HepG2 (cell line): ENCODE results near the gene CORO7. TPM values are rescaled to one million over a fixed set of nuclear protein-coding genes. Genes with fewer than 3 reads are reported as not detected.
A peak's percentile ranks its signal among the peaks of the same experiment; 100 is the strongest.

Experiments
- ATF4 ChIP-seq, 2 experiments: fragments of 450-650 bp in 1 of 2; sonication (generic) in 1 of 2; formaldehyde crosslinking; IDR thresholded peaks; 2 replicates each; pipeline versions ENCODE4 v1.5.0 to v1.8.0; 2020 to 2022; ENCODE audit warnings: mild to moderate bottlenecking in 1 of 2, missing genetic modification reagents in 1 of 2
- BCLAF1 ChIP-seq: fragments of 450-650 bp; IDR thresholded peaks from 2 replicates; pipeline ENCODE4 v1.6.1; 2017; ENCODE audit warnings: mild to moderate bottlenecking
- EP300 ChIP-seq, 3 experiments: sonication (generic) in 1 of 3; formaldehyde crosslinking in 1 of 3; IDR thresholded peaks; 2 replicates each; pipeline versions ENCODE4 v1.5.1 to v1.6.1; 2011 to 2020; ENCODE audit warnings: low read depth in 2 of 3, low read length in 2 of 3, borderline replicate concordance in 1 of 3, improper control_type of control experiment in 1 of 3, mild to moderate bottlenecking in 1 of 3, missing genetic modification reagents in 1 of 3, moderate library complexity in 1 of 3
- ETV5 ChIP-seq: IDR thresholded peaks from 2 replicates; pipeline ENCODE4 v1.6.1; 2018; ENCODE audit warnings: missing biosample characterization, missing genetic modification reagents, inconsistent platforms, borderline replicate concordance
- IRX3 ChIP-seq: sonication (generic); formaldehyde crosslinking; IDR thresholded peaks from 2 replicates; pipeline ENCODE4 v1.8.1; 2023; ENCODE audit warnings: mild to moderate bottlenecking, low read depth, missing genetic modification reagents, borderline replicate concordance
- MAFF ChIP-seq: IDR thresholded peaks from 2 replicates; pipeline ENCODE4 v1.6.1; 2011; ENCODE audit warnings: low read depth, low read length, improper control_type of control experiment
- NR2C2 ChIP-seq: sonication (generic); formaldehyde crosslinking; IDR thresholded peaks from 2 replicates; pipeline ENCODE4 v1.4.0; 2020; ENCODE audit warnings: missing genetic modification reagents, mild to moderate bottlenecking, moderate library complexity, borderline replicate concordance
- NRL ChIP-seq: sonication (generic); formaldehyde crosslinking; IDR thresholded peaks from 2 replicates; pipeline ENCODE4 v1.5.0; 2020; ENCODE audit warnings: missing genetic modification reagents, mild to moderate bottlenecking, moderate library complexity, borderline replicate concordance
- PLSCR1 ChIP-seq: sonication (generic); formaldehyde crosslinking; IDR thresholded peaks from 2 replicates; pipeline ENCODE4 v1.5.0; 2020; ENCODE audit warnings: missing genetic modification reagents, mild to moderate bottlenecking, borderline replicate concordance
- PPARG ChIP-seq: conservative IDR thresholded peaks from 2 replicates; pipeline ENCODE4 v1.6.1; 2016; ENCODE audit warnings: missing biosample characterization, missing genetic modification reagents
- RNF2 ChIP-seq: fragments of 450-650 bp; conservative IDR thresholded peaks from 2 replicates; pipeline ENCODE4 v1.6.1; 2016; ENCODE audit warnings: low read depth
- SATB2 ChIP-seq: sonication (generic); formaldehyde crosslinking; IDR thresholded peaks from 2 replicates; pipeline ENCODE4 v1.5.0; 2020; ENCODE audit warnings: missing genetic modification reagents
- SYNCRIP ChIP-seq: fragments of 200-400 bp; formaldehyde crosslinking; IDR thresholded peaks from 2 replicates; pipeline ENCODE4 v1.6.1; 2018; ENCODE audit warnings: mild to moderate bottlenecking, low read depth, low read length; ENCODE audit not compliant: insufficient read depth
- TSC22D2 ChIP-seq: sonication (generic); formaldehyde crosslinking; IDR thresholded peaks from 2 replicates; pipeline ENCODE4 v1.5.1; 2020; ENCODE audit warnings: missing genetic modification reagents, mild to moderate bottlenecking, borderline replicate concordance
- ZNF260 ChIP-seq: sonication (generic); formaldehyde crosslinking; IDR thresholded peaks from 2 replicates; pipeline ENCODE4 v1.4.0; 2020; ENCODE audit warnings: missing genetic modification reagents, low read depth, mild to moderate bottlenecking, borderline replicate concordance
- ZNF766 ChIP-seq: sonication (generic); formaldehyde crosslinking; IDR thresholded peaks from 2 replicates; pipeline ENCODE4 v1.5.0; 2020; ENCODE audit warnings: missing genetic modification reagents, borderline replicate concordance
- polyA plus RNA-seq, 8 experiments: library from polyadenylated mRNA; depleted of rRNA in 3 of 8; stranded (reverse) in 7 of 8; unstranded in 1 of 8; fragments of >200 nt; fragmentation: Illumina TruSeq in 4 of 8; extraction: Trizol in 4 of 8; gene quantifications; 2 replicates each; pipeline versions ENCODE4 v1.2.1 to v1.2.3, GENCODE V29; 2011 to 2016; ENCODE audit warnings: low read depth in 4 of 8, missing spikeins in 1 of 8, mixed read lengths in 1 of 8; ENCODE audit not compliant: insufficient read depth in 1 of 8
- total RNA-seq, 5 experiments: library from RNA; depleted of rRNA; stranded (reverse); fragments of >200 nt; fragmentation: Illumina TruSeq; extraction: Trizol; gene quantifications; 2 replicates each; pipeline ENCODE4 v1.2.3, GENCODE V29; 2016; ENCODE audit warnings: low read depth in 1 of 5

The CORO7 gene
- total and polyA plus RNA-seq, 2 of the 13 experiments (the other 11 are each of a cell fraction or from before 2014, with no cell fraction given), result 9.9 to 14.3 TPM

GRCh38 chr16:4350787-4351659 is 65.4 kb downstream of the CORO7 start, which contains the start of gene PAM16 (continued):
- TF ChIP-seq IRX3 (CRISPR knock-in tag), result 0 out of 2 replicates have a peak, but pooled peaks have one; percentile 64
- no peak for TF ChIP-seq ZNF260 (CRISPR knock-in tag)
- TF ChIP-seq SATB2, result no peak
- TF ChIP-seq NR2C2, result peak; percentile 98
- no peak for TF ChIP-seq PPARG
- no peak for TF ChIP-seq SYNCRIP
- TF ChIP-seq NRL, result peak; percentile 73; the same call in 1 of the 2 replicates
- no peak for TF ChIP-seq PLSCR1 (CRISPR knock-in tag)
- TF ChIP-seq ZNF766 (CRISPR knock-in tag), result 0 out of 2 replicates have a peak, but pooled peaks have one; percentile 15
- no peak for TF ChIP-seq BCLAF1
- TF ChIP-seq ATF4 (CRISPR knock-in tag; IDR thresholded peaks at IDR 0.05), result 0 out of 4 replicates have a peak, but pooled peaks of 1 of the 2 experiments have one; percentile 17
- no peak for TF ChIP-seq RNF2
- TF ChIP-seq ETV5 (CRISPR knock-in tag), result peak; percentile 49; the same call in 1 of the 2 replicates
- no peak for TF ChIP-seq TSC22D2 (CRISPR knock-in tag)
- TF ChIP-seq MAFF, result no peak
- no peak for TF ChIP-seq EP300 (IDR thresholded peaks at IDR 0.05; ENCODE audit: low read depth in 2 of 2, low read length in 2 of 2)
- no peak for TF ChIP-seq EP300 (CRISPR knock-in tag; IDR thresholded peaks at IDR 0.05; ENCODE audit: borderline replicate concordance)
